K562 (cell line): ENCODE results near the gene TNK2.

Source experiments
- MEF2A ChIP-seq: IDR thresholded peaks from 2 replicates; pipeline ENCODE4 v1.6.1; 2011; ENCODE audit warnings: low read depth, mild to moderate bottlenecking, low read length, moderate library complexity; ENCODE audit not compliant: control insufficient read depth
- NRF1 ChIP-seq, 2 experiments: fragments of 450-650 bp; IDR thresholded peaks in 1 of 2; conservative IDR thresholded peaks in 1 of 2; 2 replicates each; pipeline ENCODE4 v1.6.1; 2014; ENCODE audit warnings: mild to moderate bottlenecking in 2 of 2
- TF ChIP-seq, protein P1 (sequence below): sonication (generic); formaldehyde crosslinking; IDR thresholded peaks from 2 replicates; pipeline ENCODE4 v1.8.0; 2023; ENCODE audit warnings: mild to moderate bottlenecking, missing genetic modification reagents
- TF ChIP-seq, protein P2 (sequence below): fragments of 450-650 bp; IDR thresholded peaks from 2 replicates; pipeline ENCODE4 v1.6.1; 2017; ENCODE audit warnings: antibody characterized with exemption, mild to moderate bottlenecking

DNA sequence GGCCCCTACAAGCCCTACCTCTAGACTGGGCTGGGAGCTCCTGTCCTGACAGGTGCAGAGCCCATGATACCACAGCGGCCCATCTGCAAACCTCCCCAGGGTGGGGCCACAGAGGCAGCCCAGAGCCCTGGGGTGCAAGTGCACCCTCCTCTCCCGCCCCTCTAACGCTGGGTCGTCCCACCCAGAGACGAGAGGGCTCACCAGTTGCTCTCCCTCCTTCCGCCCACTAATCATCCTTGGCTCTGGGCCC is 742 bp downstream of the TNK2 start:
- TF ChIP-seq, protein P1, sequence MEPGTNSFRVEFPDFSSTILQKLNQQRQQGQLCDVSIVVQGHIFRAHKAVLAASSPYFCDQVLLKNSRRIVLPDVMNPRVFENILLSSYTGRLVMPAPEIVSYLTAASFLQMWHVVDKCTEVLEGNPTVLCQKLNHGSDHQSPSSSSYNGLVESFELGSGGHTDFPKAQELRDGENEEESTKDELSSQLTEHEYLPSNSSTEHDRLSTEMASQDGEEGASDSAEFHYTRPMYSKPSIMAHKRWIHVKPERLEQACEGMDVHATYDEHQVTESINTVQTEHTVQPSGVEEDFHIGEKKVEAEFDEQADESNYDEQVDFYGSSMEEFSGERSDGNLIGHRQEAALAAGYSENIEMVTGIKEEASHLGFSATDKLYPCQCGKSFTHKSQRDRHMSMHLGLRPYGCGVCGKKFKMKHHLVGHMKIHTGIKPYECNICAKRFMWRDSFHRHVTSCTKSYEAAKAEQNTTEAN (CRISPR knock-in tag): no peak
- TF ChIP-seq NRF1 (conservative IDR thresholded peaks at IDR 0.05 in 1 of 2, IDR thresholded peaks at IDR 0.05 in 1 of 2) (no peak), MEF2A (no peak)
- TF ChIP-seq, protein P2, sequence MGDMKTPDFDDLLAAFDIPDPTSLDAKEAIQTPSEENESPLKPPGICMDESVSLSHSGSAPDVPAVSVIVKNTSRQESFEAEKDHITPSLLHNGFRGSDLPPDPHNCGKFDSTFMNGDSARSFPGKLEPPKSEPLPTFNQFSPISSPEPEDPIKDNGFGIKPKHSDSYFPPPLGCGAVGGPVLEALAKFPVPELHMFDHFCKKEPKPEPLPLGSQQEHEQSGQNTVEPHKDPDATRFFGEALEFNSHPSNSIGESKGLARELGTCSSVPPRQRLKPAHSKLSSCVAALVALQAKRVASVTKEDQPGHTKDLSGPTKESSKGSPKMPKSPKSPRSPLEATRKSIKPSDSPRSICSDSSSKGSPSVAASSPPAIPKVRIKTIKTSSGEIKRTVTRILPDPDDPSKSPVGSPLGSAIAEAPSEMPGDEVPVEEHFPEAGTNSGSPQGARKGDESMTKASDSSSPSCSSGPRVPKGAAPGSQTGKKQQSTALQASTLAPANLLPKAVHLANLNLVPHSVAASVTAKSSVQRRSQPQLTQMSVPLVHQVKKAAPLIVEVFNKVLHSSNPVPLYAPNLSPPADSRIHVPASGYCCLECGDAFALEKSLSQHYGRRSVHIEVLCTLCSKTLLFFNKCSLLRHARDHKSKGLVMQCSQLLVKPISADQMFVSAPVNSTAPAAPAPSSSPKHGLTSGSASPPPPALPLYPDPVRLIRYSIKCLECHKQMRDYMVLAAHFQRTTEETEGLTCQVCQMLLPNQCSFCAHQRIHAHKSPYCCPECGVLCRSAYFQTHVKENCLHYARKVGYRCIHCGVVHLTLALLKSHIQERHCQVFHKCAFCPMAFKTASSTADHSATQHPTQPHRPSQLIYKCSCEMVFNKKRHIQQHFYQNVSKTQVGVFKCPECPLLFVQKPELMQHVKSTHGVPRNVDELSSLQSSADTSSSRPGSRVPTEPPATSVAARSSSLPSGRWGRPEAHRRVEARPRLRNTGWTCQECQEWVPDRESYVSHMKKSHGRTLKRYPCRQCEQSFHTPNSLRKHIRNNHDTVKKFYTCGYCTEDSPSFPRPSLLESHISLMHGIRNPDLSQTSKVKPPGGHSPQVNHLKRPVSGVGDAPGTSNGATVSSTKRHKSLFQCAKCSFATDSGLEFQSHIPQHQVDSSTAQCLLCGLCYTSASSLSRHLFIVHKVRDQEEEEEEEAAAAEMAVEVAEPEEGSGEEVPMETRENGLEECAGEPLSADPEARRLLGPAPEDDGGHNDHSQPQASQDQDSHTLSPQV: no peak
